Measurements from ENCODE around the gene UNCX. TPM values are rescaled to one million over a fixed set of nuclear protein-coding genes. Genes with fewer than 3 reads are reported as not detected.

UNCX gene
- total RNA-seq, 1 experiment from 2014 or later: not detected

- no peak for DNase-seq (ENCODE audit: extremely low read depth, low read depth)
Measured at GRCh38 chr7:1231214-1232102, 1.2 kb upstream of the UNCX start.

GRCh38 chr7:1232103-1232466 lies 587 bp upstream of the UNCX start:
- no peak for DNase-seq (ENCODE audit: extremely low read depth, low read depth)

GRCh38 chr7:1233333-1234048 lies 819 bp downstream of the UNCX start:
- DNase-seq (ENCODE audit: extremely low read depth, low read depth): no peak

- no peak for DNase-seq (ENCODE audit: extremely low read depth, low read depth)
Measured at GRCh38 chr7:1234049-1234880, 1.6 kb downstream of the UNCX start.

- DNase-seq (ENCODE audit: extremely low read depth, low read depth): no peak
Measured at GRCh38 chr7:1234881-1235500, 2.3 kb downstream of the UNCX start.

- DNase-seq (ENCODE audit: extremely low read depth, low read depth): no peak
Measured at GRCh38 chr7:1235501-1236131, 2.9 kb downstream of the UNCX start.

- DNase-seq (ENCODE audit: extremely low read depth, low read depth): no peak
Measured at GRCh38 chr7:1236132-1236661, 3.5 kb downstream of the UNCX start.

- DNase-seq (ENCODE audit: extremely low read depth, low read depth): no peak
Measured at GRCh38 chr7:1236831-1237701, 4.4 kb downstream of the UNCX start.

- DNase-seq (ENCODE audit: extremely low read depth, low read depth): no peak
Measured at GRCh38 chr7:1237704-1238255, 5.1 kb downstream of the UNCX start.

GRCh38 chr7:1238450-1238882 lies 5.8 kb downstream of the UNCX start:
- DNase-seq (ENCODE audit: extremely low read depth, low read depth): no peak

GRCh38 chr7:1238931-1239802 lies 6.5 kb downstream of the UNCX start:
- no peak for DNase-seq (ENCODE audit: extremely low read depth, low read depth)

- no peak for DNase-seq (ENCODE audit: extremely low read depth, low read depth)
Measured at GRCh38 chr7:1239803-1240516, 7.3 kb downstream of the UNCX start.

GRCh38 chr7:1240517-1241257 lies 8.0 kb downstream of the UNCX start:
- DNase-seq (ENCODE audit: extremely low read depth, low read depth): no peak

- DNase-seq (ENCODE audit: extremely low read depth, low read depth): no peak
Measured at GRCh38 chr7:1241258-1241602, 8.6 kb downstream of the UNCX start.

- no peak for DNase-seq (ENCODE audit: extremely low read depth, low read depth)
Measured at GRCh38 chr7:1241603-1242255, 9.1 kb downstream of the UNCX start.

- no peak for DNase-seq (ENCODE audit: extremely low read depth, low read depth)
Measured at GRCh38 chr7:1242256-1242605, 9.6 kb downstream of the UNCX start.

All from NCI-H460 (cell line).